ENCODE results near the gene HHIPL1. TPM values are rescaled to one million over a fixed set of nuclear protein-coding genes. Genes with fewer than 3 reads are reported as not detected.

HHIPL1 gene
- total RNA-seq, 1 donor from 2014 or later, result 1.1 TPM

GRCh38 chr14:99602788-99603415 lies 42.0 kb upstream of the HHIPL1 start:
- no peak for TF ChIP-seq CTCF (IDR thresholded peaks at IDR 0.05; ENCODE audit: insufficient read depth, low read length, poor library complexity, severe bottlenecking)
- DNase-seq (ENCODE audit: low read depth), result no peak
- H3K4me3 ChIP-seq (ENCODE audit: low read depth, low read length), result peak overlapping the region; percentile 42
- H3K27me3 ChIP-seq (ENCODE audit: control insufficient read depth, insufficient read depth, low read length), result no peaks in the 10 kb centered on the region
- H3K36me3 ChIP-seq (ENCODE audit: control insufficient read depth, insufficient read depth, low read length), result no peaks in the 10 kb centered on the region

- H3K27me3 ChIP-seq (ENCODE audit: control insufficient read depth, insufficient read depth, low read length), result no peaks in the 10 kb centered on the region
- no peaks in the 10 kb centered on the region for H3K36me3 ChIP-seq (ENCODE audit: control insufficient read depth, insufficient read depth, low read length)
- no peak for TF ChIP-seq CTCF (IDR thresholded peaks at IDR 0.05; ENCODE audit: insufficient read depth, low read length, poor library complexity, severe bottlenecking)
- H3K4me3 ChIP-seq (ENCODE audit: low read depth, low read length), result peak within 1 kb of the TSS; percentile 56
- no peak for DNase-seq (ENCODE audit: low read depth)
These were observed 41.3 kb upstream of the HHIPL1 start, which contains the start of gene CCDC85C for GRCh38 chr14:99603471-99604277. Gene CCDC85C (minus strand): TSS chr14:99604207. CDS start chr14:99603959, 248 bp downstream.

DNA sequence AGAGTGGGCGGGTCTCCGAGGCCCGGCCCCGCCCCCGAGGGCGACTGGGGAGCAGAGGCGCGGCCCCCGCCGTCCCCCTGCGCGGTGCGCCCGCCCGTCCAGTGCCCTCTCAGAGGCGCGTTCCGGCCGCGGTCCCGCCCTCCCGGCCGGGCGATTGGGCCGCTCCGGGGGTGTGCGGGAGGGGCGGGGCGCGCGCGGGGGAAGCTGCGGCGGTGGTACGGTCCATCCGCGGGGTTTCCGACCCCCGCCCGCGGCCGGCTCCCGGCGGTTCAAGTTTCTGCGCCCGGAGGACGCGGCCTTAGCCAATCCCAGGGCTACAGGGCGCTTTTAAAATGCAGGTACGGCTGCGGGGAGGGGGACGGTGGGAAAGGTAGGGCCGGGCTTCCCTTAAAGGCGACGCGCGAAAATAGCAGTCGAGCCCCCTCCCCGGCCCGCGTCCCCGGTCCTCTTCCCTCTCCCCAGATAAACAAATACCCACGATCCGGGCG lies 40.6 kb upstream of the HHIPL1 start:
- peak overlapping the region; percentile 56 for H3K4me3 ChIP-seq (ENCODE audit: low read depth, low read length)
- no peaks in the 10 kb centered on the region for H3K36me3 ChIP-seq (ENCODE audit: control insufficient read depth, insufficient read depth, low read length)
- H3K27me3 ChIP-seq (ENCODE audit: control insufficient read depth, insufficient read depth, low read length), result no peaks in the 10 kb centered on the region
- no peak for TF ChIP-seq CTCF (IDR thresholded peaks at IDR 0.05; ENCODE audit: insufficient read depth, low read length, poor library complexity, severe bottlenecking)
- DNase-seq (ENCODE audit: low read depth), result peak; percentile 52

DNA sequence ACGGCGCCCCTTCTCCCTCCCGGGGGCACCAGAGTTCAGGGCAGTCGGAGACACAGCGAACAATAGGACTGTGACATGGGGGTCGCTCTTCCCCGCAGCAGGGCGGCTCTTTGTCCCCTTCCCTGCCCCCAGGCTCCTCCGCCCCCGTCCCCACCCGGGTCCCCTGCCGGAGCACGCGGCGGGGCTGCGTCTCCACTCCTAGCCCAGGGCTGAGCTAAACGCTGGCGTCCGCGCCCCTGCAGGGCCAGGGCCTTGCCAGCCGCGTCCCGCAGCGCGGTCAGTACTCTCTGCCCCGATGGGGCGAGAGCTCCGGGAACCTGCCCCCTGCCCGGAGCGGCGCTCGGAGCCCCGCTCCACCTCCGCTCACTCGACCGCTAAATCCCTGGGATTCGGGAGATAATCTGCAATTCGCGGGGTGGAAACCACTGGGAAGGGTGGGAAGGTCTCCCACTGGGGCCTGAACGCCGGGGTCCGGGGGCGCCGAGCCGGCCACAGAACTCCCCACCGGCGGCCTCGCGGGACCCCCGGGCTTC lies 40.1 kb upstream of the HHIPL1 start:
- TF ChIP-seq CTCF (IDR thresholded peaks at IDR 0.05; ENCODE audit: insufficient read depth, low read length, poor library complexity, severe bottlenecking), result no peak
- H3K4me3 ChIP-seq (ENCODE audit: low read depth, low read length), result peak overlapping the region; percentile 56
- H3K36me3 ChIP-seq (ENCODE audit: control insufficient read depth, insufficient read depth, low read length), result no peaks in the 10 kb centered on the region
- no peak for DNase-seq (ENCODE audit: low read depth)
- no peaks in the 10 kb centered on the region for H3K27me3 ChIP-seq (ENCODE audit: control insufficient read depth, insufficient read depth, low read length)

DNA sequence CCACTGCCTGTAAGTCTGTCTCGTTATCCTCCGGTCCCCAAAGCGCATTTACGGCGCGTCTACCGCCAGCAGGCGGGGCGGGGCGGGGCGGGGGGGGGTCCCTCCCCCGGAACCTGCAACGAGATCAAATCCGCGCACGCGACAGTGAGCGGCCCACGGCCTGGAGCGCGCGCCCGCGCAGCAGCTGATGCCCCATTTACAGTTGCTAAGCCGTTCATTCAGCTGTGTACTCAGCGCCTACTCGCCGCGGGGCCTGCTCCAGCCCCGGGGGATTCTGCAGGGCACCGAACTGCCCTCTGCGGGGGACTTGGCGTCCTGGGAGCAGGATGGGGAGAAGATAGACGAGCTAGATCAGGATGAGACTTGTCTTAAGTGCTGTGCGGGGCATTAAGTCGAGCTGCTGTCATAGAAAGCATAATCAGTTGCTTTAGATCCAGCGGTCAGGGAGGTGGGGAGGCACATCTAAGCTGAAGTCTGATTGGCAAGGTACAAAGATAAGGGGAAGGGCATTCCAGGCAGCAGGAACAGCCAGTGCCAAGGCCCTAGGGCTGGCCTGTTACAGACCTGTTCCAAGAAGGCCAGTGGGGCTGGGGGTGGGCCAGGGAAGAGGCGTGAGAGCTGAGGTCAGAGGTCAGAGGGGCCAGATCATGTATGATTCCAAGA lies 39.5 kb upstream of the HHIPL1 start:
- Histone ChIP-seq H3K4me3 (ENCODE audit: low read depth, low read length) (peak overlapping the region; percentile 56), H3K36me3 (ENCODE audit: control insufficient read depth, insufficient read depth, low read length) (no peaks in the 10 kb centered on the region), H3K27me3 (ENCODE audit: control insufficient read depth, insufficient read depth, low read length) (no peaks in the 10 kb centered on the region)
- no peak for TF ChIP-seq CTCF (IDR thresholded peaks at IDR 0.05; ENCODE audit: insufficient read depth, low read length, poor library complexity, severe bottlenecking)
- no peak for DNase-seq (ENCODE audit: low read depth)

Data from kidney epithelial cell (primary cell).